Sigmoid colon (tissue), 4 donors: ENCODE results near the gene SLC35A1.

Experiments
- EP300 ChIP-seq, 4 donors: sonication (generic); formaldehyde crosslinking; IDR thresholded peaks; one replicate each; pipeline ENCODE4 v1.6.1; 2017; ENCODE audit warnings: antibody characterized with exemption in 4 of 4
- POLR2A ChIP-seq, 2 donors: fragments of 450-650 bp; IDR thresholded peaks; one replicate each; pipeline ENCODE4 v1.6.1; 2016; ENCODE audit warnings: antibody characterized with exemption in 2 of 2, mild to moderate bottlenecking in 2 of 2, moderate library complexity in 2 of 2
- TF ChIP-seq, protein P1 (sequence below), 4 experiments: fragments of 450-650 bp in 3 of 4; fragments of 200-600 bp in 1 of 4; IDR thresholded peaks; one replicate each; pipeline ENCODE4 v1.5.1; 2016 to 2019; ENCODE audit warnings: antibody characterized with exemption in 4 of 4, mild to moderate bottlenecking in 3 of 4, moderate library complexity in 2 of 4

DNA sequence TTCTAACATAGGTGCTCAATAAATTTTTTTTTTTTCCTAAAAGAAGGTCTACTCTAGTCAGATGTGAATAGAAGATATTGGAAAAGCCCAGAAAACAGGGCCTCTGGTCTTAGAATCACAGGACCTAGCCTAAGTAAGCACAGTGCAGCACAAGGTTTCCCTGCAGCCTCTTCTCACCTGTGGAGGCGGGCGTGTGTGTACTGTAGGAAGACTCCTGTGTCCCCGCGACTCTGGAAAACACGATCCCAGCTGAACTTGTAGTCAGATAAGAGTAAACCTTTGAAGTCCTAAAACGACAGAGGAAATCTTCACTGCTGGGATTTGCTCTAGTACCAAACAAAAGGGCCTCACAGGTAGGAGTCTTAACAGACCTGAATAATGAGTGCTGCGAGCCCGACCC, 45.7 kb downstream of the SLC35A1 start:
- TF ChIP-seq, protein P1, sequence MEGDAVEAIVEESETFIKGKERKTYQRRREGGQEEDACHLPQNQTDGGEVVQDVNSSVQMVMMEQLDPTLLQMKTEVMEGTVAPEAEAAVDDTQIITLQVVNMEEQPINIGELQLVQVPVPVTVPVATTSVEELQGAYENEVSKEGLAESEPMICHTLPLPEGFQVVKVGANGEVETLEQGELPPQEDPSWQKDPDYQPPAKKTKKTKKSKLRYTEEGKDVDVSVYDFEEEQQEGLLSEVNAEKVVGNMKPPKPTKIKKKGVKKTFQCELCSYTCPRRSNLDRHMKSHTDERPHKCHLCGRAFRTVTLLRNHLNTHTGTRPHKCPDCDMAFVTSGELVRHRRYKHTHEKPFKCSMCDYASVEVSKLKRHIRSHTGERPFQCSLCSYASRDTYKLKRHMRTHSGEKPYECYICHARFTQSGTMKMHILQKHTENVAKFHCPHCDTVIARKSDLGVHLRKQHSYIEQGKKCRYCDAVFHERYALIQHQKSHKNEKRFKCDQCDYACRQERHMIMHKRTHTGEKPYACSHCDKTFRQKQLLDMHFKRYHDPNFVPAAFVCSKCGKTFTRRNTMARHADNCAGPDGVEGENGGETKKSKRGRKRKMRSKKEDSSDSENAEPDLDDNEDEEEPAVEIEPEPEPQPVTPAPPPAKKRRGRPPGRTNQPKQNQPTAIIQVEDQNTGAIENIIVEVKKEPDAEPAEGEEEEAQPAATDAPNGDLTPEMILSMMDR (IDR thresholded peaks at IDR 0.05) = no peak
- no peak for TF ChIP-seq POLR2A (IDR thresholded peaks at IDR 0.05)
- no peak for TF ChIP-seq EP300 (IDR thresholded peaks at IDR 0.05)
